Measurements from ENCODE around the gene NLRC5.
A peak's percentile ranks its signal among the peaks of the same experiment; 100 is the strongest.

The NLRC5 gene

DNA sequence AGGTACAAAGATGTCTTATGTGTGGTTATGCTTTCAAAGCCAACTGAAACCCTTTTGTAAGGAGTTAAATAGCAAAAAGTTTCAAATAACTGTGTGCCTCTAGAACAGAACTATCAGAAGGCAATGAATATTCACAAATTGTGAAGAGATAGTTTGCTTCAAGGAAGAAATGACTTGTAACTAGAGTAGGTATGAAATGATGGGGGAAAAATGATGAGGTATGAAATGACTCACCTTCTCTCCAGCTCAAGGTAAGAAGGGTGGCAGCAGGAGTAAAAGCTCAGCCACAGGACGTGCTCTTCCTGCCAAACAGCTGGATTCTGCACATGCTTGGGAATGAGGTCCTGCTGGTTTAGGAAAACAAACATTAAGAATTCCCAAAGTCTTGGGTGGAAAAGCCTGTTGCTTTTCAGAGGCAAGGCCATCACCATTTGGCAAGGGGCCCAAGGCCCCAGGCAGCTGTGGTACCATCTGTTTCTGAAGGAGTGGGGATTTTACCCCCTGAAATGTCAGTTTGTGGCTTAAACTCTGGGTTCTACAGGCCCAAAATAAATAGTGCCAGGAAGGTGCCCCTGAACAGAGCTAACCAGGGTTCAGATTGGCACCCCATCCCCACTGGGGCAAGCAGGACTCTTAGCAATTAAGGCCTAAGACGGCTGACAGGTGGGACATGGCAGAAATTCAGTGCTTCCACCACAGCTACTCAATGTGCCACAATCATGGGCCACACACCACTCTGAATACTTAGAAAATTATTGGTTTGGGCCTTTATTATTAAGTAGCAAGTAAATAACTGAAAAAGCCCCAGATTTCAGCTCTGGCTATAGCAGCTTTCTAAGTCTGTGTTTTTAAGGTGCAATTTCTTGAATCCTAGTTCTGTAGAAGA is 44.2 kb upstream of the NLRC5 start:
- TF ChIP-seq, protein P1, sequence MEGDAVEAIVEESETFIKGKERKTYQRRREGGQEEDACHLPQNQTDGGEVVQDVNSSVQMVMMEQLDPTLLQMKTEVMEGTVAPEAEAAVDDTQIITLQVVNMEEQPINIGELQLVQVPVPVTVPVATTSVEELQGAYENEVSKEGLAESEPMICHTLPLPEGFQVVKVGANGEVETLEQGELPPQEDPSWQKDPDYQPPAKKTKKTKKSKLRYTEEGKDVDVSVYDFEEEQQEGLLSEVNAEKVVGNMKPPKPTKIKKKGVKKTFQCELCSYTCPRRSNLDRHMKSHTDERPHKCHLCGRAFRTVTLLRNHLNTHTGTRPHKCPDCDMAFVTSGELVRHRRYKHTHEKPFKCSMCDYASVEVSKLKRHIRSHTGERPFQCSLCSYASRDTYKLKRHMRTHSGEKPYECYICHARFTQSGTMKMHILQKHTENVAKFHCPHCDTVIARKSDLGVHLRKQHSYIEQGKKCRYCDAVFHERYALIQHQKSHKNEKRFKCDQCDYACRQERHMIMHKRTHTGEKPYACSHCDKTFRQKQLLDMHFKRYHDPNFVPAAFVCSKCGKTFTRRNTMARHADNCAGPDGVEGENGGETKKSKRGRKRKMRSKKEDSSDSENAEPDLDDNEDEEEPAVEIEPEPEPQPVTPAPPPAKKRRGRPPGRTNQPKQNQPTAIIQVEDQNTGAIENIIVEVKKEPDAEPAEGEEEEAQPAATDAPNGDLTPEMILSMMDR (conservative IDR thresholded peaks at IDR 0.05; ENCODE audit: low read depth), result no peak
- POLR2A ChIA-PET (ENCODE audit: low non-redundant PET), result no interaction called here
- H3K27ac ChIP-seq, result peak overlapping the region; percentile 39
- peak; percentile 61 for DNase-seq (ENCODE audit: low spot score)
- CTCF ChIA-PET, result interaction anchor here (0.5 kb wide), 1 partner anchor 57 kb away, joined by 4 read pairs; no protein-coding TSS in a partner anchor

DNA sequence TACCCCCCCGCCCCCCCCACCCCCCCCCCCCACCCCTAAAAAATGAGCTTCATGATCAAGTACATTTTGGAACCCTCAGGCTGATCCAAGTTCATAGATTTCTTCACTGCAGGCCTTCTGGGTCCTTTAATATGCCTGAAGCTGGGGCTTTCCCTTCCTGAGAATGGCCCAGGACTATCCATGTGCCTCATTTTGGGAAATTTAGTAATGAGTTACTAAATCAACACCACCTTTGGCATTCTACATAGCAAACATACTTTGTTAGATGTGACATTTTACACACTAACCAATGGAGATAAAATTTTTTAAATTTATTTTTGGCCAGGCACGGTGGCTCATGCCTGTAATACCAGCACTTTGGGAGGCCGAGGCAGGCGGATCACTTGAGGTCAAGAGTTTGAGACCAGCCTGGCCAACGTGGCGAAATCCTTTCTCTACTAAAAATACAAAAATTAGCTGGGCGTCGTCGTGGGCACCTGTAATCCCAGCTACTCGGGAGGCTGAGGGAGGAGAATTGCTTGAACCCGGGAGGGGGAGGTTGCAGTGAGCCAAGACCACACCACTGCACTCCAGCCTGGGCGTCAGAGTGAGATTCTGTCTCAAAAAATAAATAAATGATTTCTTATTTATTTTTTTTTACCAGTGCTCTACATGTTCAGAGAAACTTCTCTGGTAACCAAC is 43.4 kb upstream of the NLRC5 start:
- TF ChIP-seq, protein P1 (conservative IDR thresholded peaks at IDR 0.05; ENCODE audit: low read depth), result no peak
- POLR2A ChIA-PET (ENCODE audit: low non-redundant PET), result no interaction called here
- CTCF ChIA-PET, result interaction anchor here (0.5 to 0.7 kb wide), 2 partner anchors 58 to 79 kb away, joined by 4 to 5 read pairs; no protein-coding TSS in a partner anchor
- DNase-seq (ENCODE audit: low spot score), result no peak
- H3K27ac ChIP-seq, result peak overlapping the region; percentile 28; the same call in 1 of the 2 replicates

DNA sequence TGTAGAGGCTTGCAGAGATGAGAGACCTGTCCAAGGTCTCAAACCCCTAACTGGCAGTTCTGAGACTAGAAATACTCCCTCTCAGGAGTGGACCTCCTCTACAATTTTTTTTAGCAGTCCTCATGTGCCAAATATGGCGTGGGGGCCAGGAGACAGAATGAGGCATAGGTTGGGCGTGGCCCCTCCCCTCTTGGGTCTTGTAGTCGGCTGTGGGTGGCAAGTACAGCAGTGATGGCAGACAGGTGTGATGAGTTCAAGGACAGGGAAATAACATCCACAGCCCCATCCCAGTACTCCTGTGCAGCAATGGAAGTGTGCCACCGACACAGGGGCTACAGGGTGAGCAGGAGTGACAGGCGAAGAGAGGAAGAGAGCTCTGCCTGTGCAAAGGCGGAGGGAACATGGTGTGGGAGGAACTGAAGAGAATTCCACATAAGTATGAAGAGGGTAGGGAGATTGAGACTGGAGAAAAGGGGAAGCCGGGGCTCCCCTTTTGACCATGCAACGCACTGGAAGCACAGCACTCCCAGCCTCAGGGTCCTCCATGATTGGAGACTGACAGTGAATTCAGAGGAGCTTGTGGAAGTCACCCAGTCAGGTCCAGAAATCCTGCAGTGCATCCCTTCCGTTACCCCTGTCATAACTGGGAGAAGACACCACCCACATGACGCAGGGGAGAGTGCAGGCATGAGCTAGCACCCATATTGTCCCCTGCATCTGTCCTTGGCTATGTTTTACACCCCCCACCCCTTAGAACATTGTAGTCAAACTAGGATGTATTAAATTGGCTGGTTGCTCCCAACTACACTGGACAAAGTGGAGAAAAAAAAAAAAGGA is 42.4 kb upstream of the NLRC5 start:
- CTCF ChIA-PET, result interaction anchor here (0.6 to 0.7 kb wide), 5 partner anchors 18 to 534 kb away, joined by 3 to 4 read pairs (median 3); no protein-coding TSS in a partner anchor
- TF ChIP-seq, protein P1 (conservative IDR thresholded peaks at IDR 0.05; ENCODE audit: low read depth), result no peak
- peak overlapping the region; percentile 36 for H3K27ac ChIP-seq
- DNase-seq (ENCODE audit: low spot score), result no peak
- POLR2A ChIA-PET (ENCODE audit: low non-redundant PET), result interaction anchor here (0.8 kb wide), 1 partner anchor 76 kb away, joined by 3 read pairs; no protein-coding TSS in a partner anchor

DNA sequence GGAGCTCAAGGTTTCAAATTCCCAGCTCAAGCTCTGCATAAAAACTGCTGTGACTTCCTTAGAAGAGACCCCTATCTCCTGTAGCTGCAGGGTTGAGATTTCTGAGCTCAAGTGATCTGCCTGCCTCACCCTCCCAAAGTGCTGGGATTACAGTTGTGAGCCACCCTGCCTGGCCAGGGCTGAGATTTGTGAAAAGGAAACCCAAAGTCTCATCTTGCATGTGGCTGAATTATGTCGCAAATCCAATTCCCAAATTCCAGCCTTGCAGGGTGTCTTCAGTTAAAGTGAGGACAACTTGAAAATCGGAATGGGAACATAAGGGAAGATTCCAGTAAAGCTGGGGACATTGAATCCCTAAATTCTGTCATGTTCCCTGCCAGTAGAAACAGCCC is 41.8 kb upstream of the NLRC5 start:
- ChIA-PET POLR2A (ENCODE audit: low non-redundant PET) (interaction anchor here (0.8 kb wide), 1 partner anchor 76 kb away, joined by 3 read pairs; no protein-coding TSS in a partner anchor), CTCF (interaction anchor here (0.6 to 0.7 kb wide), 5 partner anchors 17 to 534 kb away, joined by 3 to 4 read pairs (median 3); no protein-coding TSS in a partner anchor)
- DNase-seq (ENCODE audit: low spot score), result no peak

DNA sequence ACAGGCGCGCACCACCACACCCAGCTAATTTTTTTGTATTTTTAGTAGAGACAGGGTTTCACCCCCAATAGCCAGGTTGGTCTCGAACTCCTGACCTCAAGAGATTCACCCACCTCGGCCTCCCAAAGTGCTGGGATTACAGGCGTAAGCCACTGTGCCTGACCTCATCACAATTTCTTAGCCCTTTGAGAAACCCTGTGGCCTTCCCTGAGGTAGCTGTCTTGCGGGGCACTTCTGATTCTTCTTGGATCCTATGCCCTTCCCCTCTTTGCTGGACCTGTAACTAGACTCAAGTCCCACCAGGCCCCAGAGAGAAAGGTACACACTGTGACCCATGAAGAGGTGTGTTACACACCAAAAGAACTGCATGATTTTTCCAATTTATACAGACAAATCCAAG is 41.1 kb upstream of the NLRC5 start:
- H3K27ac ChIP-seq, result peak overlapping the region; percentile 36; the same call in 1 of the 2 replicates
- POLR2A ChIA-PET (ENCODE audit: low non-redundant PET), result no interaction called here
- CTCF ChIA-PET, result no interaction called here
- no peak for DNase-seq (ENCODE audit: low spot score)
- TF ChIP-seq, protein P1 (conservative IDR thresholded peaks at IDR 0.05; ENCODE audit: low read depth), result no peak

More for the DNA sequence above, 41.8 kb upstream of the NLRC5 start:
- TF ChIP-seq, protein P1 (conservative IDR thresholded peaks at IDR 0.05; ENCODE audit: low read depth), result no peak
- peak overlapping the region; percentile 36 for H3K27ac ChIP-seq
